NCI-H2171 treated with DMSO at 0.1 percent for 48 hours (cell line): Measurements from ENCODE around the gene LETMD1.
A peak's percentile ranks its signal among the peaks of the same experiment; 100 is the strongest.
"Not testable (repeated sequence)": the region's sequence is repeated elsewhere in the genome, so short reads cannot be mapped to it uniquely, and the experiment has no call there.

ENCODE experiments used
- DNase-seq: peaks from one replicate; lab custom pipeline; 2025; lab: John Stamatoyannopoulos, UW

The LETMD1 gene

DNA sequence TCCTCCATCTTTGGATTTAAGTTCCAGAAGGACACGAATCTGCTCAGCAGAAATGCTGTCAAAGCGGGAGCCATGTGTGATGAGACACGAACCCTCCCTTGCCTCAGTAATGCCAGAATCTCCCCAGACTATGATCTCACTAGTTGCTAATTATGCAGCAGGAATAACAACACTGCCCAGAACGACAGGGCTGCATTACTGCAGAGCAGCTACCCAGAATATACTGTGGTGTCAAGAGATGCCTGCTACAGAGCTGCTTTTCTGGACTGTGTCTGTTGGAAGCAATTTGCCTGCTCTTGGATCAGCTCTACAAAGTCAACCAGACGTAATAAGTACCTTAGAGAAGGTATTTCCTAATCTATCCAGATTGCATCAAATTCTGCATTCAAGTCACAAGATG, 29.8 kb downstream of the LETMD1 start:
- no peak for DNase-seq

DNA sequence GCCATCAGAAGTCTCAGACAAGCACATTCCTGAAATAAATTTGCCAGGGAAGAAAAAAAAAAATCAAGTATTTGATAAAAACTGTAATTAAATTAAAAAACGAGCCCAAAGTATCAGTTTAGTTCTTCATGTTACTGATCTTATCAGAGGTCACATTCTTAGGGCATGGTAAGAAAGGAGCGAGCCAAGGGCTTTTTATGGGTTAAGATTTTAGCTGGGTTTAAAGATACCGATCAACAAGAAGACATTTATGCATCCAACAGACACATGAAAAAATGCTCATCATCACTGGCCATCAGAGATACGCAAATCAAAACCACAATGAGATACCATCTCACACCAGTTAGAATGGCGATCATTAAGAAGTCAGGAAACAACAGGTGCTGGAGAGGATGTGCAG, 30.2 kb downstream of the LETMD1 start:
- not testable (repeated sequence) for DNase-seq

DNA sequence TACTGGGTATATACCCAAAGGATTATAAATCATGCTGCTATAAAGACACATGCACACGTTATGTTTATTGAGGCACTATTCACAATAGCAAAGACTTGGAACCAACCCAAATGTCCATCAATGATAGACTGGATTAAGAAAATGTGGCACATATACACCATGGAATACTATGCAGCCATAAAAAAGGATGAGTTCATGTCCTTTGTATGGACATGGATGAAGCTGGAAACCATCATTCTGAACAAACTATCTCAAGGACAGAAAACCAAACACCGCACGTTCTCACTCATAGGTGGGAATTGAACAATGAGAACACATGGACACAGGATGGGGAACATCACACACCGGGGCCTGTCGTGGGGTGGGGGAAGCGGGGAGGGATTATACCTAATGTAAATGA, 30.7 kb downstream of the LETMD1 start:
- DNase-seq: not testable (repeated sequence)

DNA sequence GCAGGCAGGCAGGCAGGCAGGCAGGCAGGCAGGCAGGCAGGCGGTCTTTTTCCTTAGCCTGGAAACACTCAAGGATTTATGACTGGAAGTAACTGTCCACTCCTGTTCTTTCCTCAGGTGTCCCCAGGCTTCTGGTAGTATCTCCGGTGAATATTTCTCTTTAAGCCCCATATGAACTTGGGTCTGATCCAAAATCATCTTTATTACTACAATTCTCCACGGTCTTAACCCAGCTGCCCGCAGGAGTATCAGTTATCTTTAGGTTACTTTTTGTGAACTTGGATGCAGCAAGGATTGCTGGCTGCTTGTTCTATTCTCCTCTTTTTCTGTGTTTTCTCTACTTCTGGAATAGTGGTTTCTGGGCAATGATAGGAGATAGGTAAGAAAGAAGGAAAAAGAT, 32.0 kb downstream of the LETMD1 start:
- DNase-seq: no peak

DNA sequence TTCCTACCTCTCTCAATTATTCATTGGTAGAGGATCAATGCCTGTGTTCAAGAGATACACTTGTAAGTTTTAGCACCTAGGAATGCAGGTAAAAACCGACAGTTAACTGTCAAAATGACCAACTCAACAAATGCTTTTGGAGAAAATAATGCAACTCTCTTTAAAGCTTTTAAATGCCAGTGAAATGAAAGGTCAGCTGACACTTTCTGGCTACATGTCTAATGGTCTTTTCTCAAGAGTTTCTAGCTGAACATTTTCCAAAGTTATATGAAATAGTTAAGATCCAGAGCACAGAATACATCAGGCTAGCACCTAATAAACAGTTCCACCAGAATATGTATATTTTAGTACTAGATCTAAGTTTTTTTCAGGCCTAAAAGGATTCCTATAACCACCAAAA, 33.3 kb downstream of the LETMD1 start:
- DNase-seq: no peak

GRCh38 chr12:51082561-51083125, 34.5 kb downstream of the LETMD1 start:
- DNase-seq: peak; percentile 26

- peak; percentile 97 for DNase-seq
Observed at GRCh38 chr12:51083126-51083833, 35.2 kb downstream of the LETMD1 start, which contains the start of gene CSRNP2. TSS of gene CSRNP2 (minus strand) at chr12:51083596. CDS start at chr12:51076561, 7,035 bp downstream.

DNA sequence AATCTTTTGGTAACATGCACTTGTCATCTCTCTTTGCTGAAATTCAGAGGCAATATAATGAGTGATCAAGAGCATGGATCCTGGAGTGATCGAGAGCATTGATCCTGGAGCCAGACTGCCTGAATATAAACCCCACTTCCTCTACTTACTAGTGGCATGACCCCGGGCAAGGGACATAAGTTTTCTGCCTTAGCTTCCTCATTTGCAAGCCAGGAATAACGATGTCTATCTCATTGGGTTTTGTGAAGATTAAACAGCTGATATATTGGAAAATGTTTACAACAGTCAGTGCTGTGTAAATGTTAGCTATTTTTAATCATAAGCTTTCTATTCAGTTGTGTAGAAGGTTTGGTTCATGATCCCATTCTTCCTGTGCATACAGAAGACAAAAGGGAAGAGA, 37.6 kb downstream of the LETMD1 start:
- no peak for DNase-seq

DNA sequence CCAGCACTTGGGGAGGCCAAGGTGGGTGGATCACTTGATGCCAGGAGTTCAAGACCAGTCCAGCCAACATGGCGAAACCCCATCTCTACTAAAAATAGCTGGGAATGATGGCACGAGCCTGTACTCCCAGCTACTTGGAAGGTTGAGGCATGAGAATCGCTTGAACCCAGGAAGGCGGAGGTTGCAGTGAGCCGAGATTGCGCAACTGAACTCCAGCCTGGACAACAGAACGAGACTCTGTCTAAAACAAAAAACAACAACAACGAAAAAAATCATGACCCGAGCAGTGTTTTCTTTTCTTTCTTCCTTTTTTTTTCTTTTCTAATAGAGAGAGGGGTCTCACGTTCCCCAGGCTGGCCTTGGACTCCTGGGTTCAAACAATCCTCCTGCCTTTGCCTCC, 38.8 kb downstream of the LETMD1 start:
- DNase-seq: no peak

DNA sequence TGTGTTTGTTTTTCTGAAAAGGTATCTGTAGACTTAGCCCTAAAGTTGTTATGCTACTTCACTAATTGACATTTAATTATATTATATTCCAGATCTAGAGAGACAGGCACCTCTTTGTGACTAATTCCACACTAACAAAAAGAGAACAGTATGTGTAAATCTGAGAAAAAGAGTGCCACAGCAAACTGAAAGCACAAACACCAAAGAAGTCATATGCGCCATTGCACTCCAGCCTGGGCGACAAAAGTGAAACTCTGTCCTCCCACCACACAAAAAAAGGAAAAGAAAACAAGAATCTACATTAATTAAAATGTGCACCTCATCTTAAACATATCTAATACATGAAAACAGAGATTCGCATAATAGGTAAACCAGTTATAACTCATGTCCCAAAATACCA, 39.7 kb downstream of the LETMD1 start:
- DNase-seq: no peak

DNA sequence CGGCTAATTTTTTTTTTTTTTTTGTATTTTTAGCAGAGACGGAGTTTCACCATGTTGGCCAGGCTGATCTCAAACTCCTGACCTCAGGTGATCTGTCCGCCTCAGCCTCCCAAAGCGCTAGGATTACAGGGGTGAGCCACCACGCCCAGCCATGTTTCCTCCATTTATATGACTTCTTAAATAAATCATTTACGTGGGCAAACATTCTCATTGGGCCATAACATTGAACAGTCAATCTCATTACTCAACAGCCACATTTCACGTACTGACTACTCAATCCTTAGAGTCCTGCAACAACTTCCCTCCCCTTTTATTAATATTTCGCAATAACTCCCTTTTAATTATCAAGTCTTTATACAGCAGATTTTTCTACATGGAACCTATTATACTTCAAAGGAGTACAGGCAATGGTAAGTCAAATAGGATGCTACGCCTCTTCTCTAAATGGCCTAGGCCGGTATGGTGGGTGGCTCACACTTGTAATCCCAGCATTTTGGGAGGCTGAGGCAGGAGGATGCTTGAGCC, 42.6 kb downstream of the LETMD1 start:
- no peak for DNase-seq

DNA sequence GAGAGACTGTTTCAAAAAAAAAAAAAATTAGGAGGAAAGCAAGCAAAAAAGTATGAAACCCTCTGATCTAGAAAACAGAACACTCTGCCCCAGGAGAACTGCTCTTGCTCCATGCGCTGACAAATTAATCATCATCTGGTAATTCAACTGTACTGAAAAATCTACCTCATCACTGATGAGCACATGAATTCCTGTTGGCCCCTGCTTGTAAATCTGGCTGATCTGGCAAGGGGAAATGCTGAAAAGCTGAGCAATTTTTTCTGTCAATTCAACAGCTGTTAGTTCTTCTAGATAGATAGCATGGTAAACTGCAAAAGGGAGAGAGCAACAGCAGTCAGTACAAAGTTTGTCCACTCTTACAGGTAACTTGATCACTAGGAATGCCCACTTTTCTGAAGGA, 50.5 kb downstream of the LETMD1 start:
- DNase-seq: no peak

GRCh38 chr12:51103977-51104376, 55.9 kb downstream of the LETMD1 start:
- DNase-seq: no peak

DNA sequence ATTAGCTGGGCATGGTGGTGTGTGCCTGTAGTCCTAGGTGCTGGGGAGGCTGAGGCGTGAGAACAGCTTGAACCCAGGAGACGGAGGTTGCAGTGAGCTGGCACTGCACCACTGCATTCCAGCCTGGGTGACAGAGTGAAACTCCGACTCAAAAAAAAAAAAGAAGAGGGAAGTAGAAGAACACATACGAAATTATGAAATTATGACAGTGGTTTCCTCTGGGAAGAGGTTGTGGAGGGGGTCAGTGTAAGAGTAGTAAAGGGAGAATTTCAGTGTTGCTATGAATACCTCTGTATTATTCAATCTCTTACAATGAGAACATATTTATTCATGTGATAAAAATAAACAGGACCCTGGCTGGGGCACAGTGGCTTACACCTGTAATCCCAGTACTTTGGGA, 60.0 kb downstream of the LETMD1 start:
- DNase-seq: no peak
